ENCODE data around the gene RHOBTB3. TPM values are rescaled to one million over a fixed set of nuclear protein-coding genes. Genes with fewer than 3 reads are reported as not detected.

The RHOBTB3 gene
- total RNA-seq, 1 experiment from 2014 or later, result 6.8 TPM

DNA sequence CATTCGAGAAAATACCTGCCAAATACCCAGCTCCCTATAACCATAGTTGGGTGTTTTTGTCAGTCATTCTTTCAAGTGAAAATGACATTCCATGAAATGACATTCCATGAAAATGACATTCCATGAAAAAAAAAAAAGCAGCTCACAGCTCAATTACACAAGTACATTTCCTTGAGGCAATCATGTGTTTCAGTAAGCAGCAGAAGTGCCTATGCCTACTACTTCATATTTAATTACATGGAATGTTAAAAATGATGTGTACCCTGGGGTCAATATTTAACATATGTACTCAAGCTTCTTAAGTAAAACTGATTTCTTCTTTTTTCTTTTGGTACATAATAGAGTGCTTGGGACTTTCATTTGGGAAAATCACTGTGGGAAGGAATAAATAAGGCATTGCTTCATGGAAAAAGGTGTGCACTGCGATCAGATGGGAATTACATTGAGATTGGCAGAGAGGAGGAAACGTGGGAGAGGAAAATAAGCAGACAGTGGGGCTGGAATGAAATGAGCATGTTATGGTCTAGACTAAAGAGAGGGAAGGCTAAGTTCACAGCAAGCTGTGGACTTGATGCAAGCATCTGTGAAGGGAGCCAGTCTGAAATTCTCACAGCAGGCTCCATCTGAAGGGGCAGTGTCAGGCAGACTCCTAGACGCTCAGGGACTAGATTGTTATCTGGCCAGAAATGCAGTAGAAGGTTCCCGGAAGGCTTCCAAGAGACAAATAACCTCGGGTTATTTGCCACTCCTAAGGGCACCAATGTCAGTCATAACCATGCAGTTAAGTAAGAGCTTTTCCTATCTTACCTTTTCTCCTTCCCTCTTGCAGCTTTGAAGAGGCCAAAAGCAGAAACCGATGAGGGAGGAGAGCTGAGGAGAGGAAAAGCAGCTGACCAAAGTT, 33.1 kb upstream of the RHOBTB3 start:
- Histone ChIP-seq H3K79me1 (ENCODE audit: insufficient read depth, low read depth, low read length, poor library complexity, severe bottlenecking) (no peaks in the 10 kb centered on the region), H2BK15ac (ENCODE audit: low read depth, low read length) (no peak overlapping the region), H4K91ac (ENCODE audit: insufficient read length, low read depth, low read length) (no peak overlapping the region), H3K14ac (ENCODE audit: insufficient read depth, low read length) (no peak overlapping the region), H4K20me1 (ENCODE audit: control insufficient read depth, insufficient read depth, insufficient read length) (no peaks in the 10 kb centered on the region), H2BK20ac (ENCODE audit: low read depth, low read length, poor library complexity, severe bottlenecking) (no peak overlapping the region), H3K4me1 (ENCODE audit: insufficient read depth, low read length) (no peaks in the 10 kb centered on the region), H4K5ac (ENCODE audit: insufficient read length, low read depth, low read length) (no peak overlapping the region), H3K27ac (ENCODE audit: insufficient read length, low read depth, low read length) (no peak overlapping the region), H3K23me2 (ENCODE audit: insufficient read length, low read depth, low read length, poor library complexity, severe bottlenecking) (no peaks in the 10 kb centered on the region), H3K18ac (ENCODE audit: insufficient read length, low read depth, low read length) (no peak overlapping the region), H2BK5ac (ENCODE audit: insufficient read length, low read length) (no peak overlapping the region), H2BK120ac (ENCODE audit: low read depth, low read length, poor library complexity, severe bottlenecking) (no peak overlapping the region), H3K4ac (ENCODE audit: low read depth, low read length) (no peak overlapping the region), H2AFZ (ENCODE audit: low read length) (no peak overlapping the region), H3K9ac (ENCODE audit: extremely low read depth, insufficient read length, low read length) (no peak overlapping the region), H3K9me3 (ENCODE audit: control insufficient read depth, low read depth, low read length) (no peaks in the 10 kb centered on the region), H2AK5ac (ENCODE audit: insufficient read length, low read length) (no peak overlapping the region), H3K56ac (ENCODE audit: insufficient read length, low read depth, low read length) (no peak overlapping the region), H3K4me2 (ENCODE audit: insufficient read depth, insufficient read length, low read length) (no peak overlapping the region), H3T11ph (ENCODE audit: low read length) (no peak overlapping the region), H4K8ac (replicated peaks; ENCODE audit: insufficient read length, low read depth, low read length) (no peak overlapping the region), H3K23ac (ENCODE audit: insufficient read length, low read depth, low read length) (no peak overlapping the region), H3K79me2 (ENCODE audit: insufficient read depth, low read length) (no peaks in the 10 kb centered on the region), H2BK12ac (ENCODE audit: insufficient read length, low read depth, low read length) (no peak overlapping the region), H3K27me3 (ENCODE audit: insufficient read depth, low read length) (no peaks in the 10 kb centered on the region)
- no CpG with 5 or more reads among the region's 7 CpGs for WGBS (ENCODE audit: extremely low coverage, insufficient read length, low lambda C conversion rate)
- Mint-ChIP-seq H3K9me3 (no peaks in the 10 kb centered on the region), H3K36me3 (ENCODE audit: insufficient read depth in 1 of 3, low read depth in 3 of 3) (no peaks in the 10 kb centered on the region), H3K4me3 (no peak overlapping the region), H3K27me3 (ENCODE audit: low read depth) (peaks cover 2% of the 10 kb centered on the region; the same call in 1 of the 2 replicates), H3K27ac (no peak overlapping the region), H3K4me1 (peaks cover 0 to 3% of the 10 kb centered on the region in 2 experiments; a peak in 1 of 4 replicates)
- TF ChIP-seq, protein P1, sequence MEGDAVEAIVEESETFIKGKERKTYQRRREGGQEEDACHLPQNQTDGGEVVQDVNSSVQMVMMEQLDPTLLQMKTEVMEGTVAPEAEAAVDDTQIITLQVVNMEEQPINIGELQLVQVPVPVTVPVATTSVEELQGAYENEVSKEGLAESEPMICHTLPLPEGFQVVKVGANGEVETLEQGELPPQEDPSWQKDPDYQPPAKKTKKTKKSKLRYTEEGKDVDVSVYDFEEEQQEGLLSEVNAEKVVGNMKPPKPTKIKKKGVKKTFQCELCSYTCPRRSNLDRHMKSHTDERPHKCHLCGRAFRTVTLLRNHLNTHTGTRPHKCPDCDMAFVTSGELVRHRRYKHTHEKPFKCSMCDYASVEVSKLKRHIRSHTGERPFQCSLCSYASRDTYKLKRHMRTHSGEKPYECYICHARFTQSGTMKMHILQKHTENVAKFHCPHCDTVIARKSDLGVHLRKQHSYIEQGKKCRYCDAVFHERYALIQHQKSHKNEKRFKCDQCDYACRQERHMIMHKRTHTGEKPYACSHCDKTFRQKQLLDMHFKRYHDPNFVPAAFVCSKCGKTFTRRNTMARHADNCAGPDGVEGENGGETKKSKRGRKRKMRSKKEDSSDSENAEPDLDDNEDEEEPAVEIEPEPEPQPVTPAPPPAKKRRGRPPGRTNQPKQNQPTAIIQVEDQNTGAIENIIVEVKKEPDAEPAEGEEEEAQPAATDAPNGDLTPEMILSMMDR (conservative IDR thresholded peaks at IDR 0.05), result no peak
- DNase-seq, result no peak
